K562 (cell line): ENCODE results near the gene MMP21. TPM values are rescaled to one million over a fixed set of nuclear protein-coding genes. Genes with fewer than 3 reads are reported as not detected.

ENCODE experiments used
- ATAC-seq: fragments of 200-7000 bp; cut with Tn5 transposase; 3 replicates; pipeline ENCODE4 v1.9.1; 2020; ENCODE audit warnings: moderate library complexity
- BruUV-seq: library from RNA; stranded (reverse); fragments of 400-500 nt; replicated peaks from 2 replicates; lab custom pipeline; 2021; lab: Mats Ljungman, UMichigan
- CTCF ChIA-PET: fragments of 300-600 bp; formaldehyde crosslinking; extraction: SDS; loops from one replicate; lab custom pipeline; 2021; ENCODE audit warnings: low intra/inter-chr PET ratio; lab: Yijun Ruan, JAX
- POLR2A ChIA-PET: fragments of 300-600, 350-650 bp; sonication (Branson Sonifier 250); formaldehyde crosslinking; extraction: SDS; loops from one replicate; lab custom pipeline; 2021; ENCODE audit warnings: antibody characterized with exemption, inconsistent platforms; lab: Yijun Ruan, JAX
- DNase-seq, 4 experiments: peaks; one replicate each; pipeline versions ENCODE4 v3.0.0 to v3.0.0-alpha.2; 2011 to 2018; ENCODE audit warnings: low spot score in 3 of 4, mixed read lengths in 3 of 4; ENCODE audit errors: extremely low read depth in 1 of 4
- FAIRE-seq: peaks from 2 replicates; lab custom pipeline; 2011; peaks lifted over from hg19 to GRCh38; lab: Jason Lieb, UNC
- H2AFZ ChIP-seq: 2 replicates; pipeline ENCODE4 v1.6.0; 2011; ENCODE audit warnings: low read depth, low read length, control low read depth, inconsistent platforms
- H3K27ac ChIP-seq: fragments of 200-600 bp; 3 replicates; pipeline ENCODE4 v1.8.0; 2011; ENCODE audit warnings: low read depth, mild to moderate bottlenecking, control low read depth, inconsistent platforms, low read length, moderate library complexity, mixed read lengths; ENCODE audit errors: extremely low read depth
- H3K27me3 ChIP-seq, 2 experiments: fragments of 300-600 bp in 1 of 2; 2 replicates in 1 of 2; 3 replicates in 1 of 2; pipeline versions ENCODE4 v1.6.0 to v1.8.0; 2011; ENCODE audit warnings: inconsistent platforms in 2 of 2, low read length in 2 of 2, mild to moderate bottlenecking in 1 of 2, mixed read lengths in 1 of 2, moderate library complexity in 1 of 2; ENCODE audit not compliant: control insufficient read depth in 2 of 2, insufficient read depth in 2 of 2
- H3K36me3 ChIP-seq: fragments of 300-600 bp; 3 replicates; pipeline ENCODE4 v1.8.0; 2011; ENCODE audit warnings: mild to moderate bottlenecking, low read length, inconsistent platforms; ENCODE audit not compliant: control insufficient read depth, insufficient read depth
- H3K4me1 ChIP-seq, 2 experiments: fragments of 200-600 bp in 1 of 2; replicated peaks in 1 of 2; 2 replicates in 1 of 2; 3 replicates in 1 of 2; pipeline versions ENCODE4 v1.5.1 to v1.8.0; 2011; ENCODE audit warnings: inconsistent platforms in 2 of 2, low read length in 2 of 2, mild to moderate bottlenecking in 1 of 2, mixed read lengths in 1 of 2, moderate library complexity in 1 of 2; ENCODE audit not compliant: control insufficient read depth in 2 of 2, insufficient read depth in 2 of 2
- H3K4me2 ChIP-seq: 2 replicates; pipeline ENCODE4 v1.6.1; 2011; ENCODE audit warnings: low read length, control low read depth, inconsistent platforms, mixed read lengths; ENCODE audit not compliant: insufficient read depth
- H3K4me3 ChIP-seq: fragments of 200-600 bp; sonication (generic), shearing (Covaris generic); 2 replicates; pipeline ENCODE4 v1.5.1; 2016; ENCODE audit warnings: control low read depth, inconsistent platforms
- H3K79me2 ChIP-seq: fragments of 200-600 bp; 3 replicates; pipeline ENCODE4 v1.8.0; 2011; ENCODE audit warnings: low read length, inconsistent platforms; ENCODE audit not compliant: control insufficient read depth, insufficient read depth
- H3K9ac ChIP-seq, 2 experiments: 2 replicates each; pipeline versions ENCODE4 v1.6.0 to v1.6.1; 2011; ENCODE audit warnings: low read depth in 2 of 2, low read length in 2 of 2, control low read depth in 1 of 2, inconsistent platforms in 1 of 2, mild to moderate bottlenecking in 1 of 2, mixed read lengths in 1 of 2; ENCODE audit not compliant: insufficient read depth in 1 of 2
- H3K9me1 ChIP-seq: one replicate; pipeline ENCODE4 v1.6.0; 2011; ENCODE audit warnings: inconsistent platforms, mild to moderate bottlenecking, low read length, moderate library complexity; ENCODE audit not compliant: control insufficient read depth, insufficient read depth
- H3K9me3 ChIP-seq: replicated peaks from 2 replicates; pipeline ENCODE4 v1.5.1; 2011; ENCODE audit warnings: low read depth, low read length, inconsistent platforms; ENCODE audit not compliant: control insufficient read depth, insufficient read depth
- H4K20me1 ChIP-seq: replicated peaks from 2 replicates; pipeline ENCODE4 v1.6.1; 2011; ENCODE audit warnings: low read length, inconsistent platforms, mixed read lengths; ENCODE audit not compliant: control insufficient read depth, insufficient read depth
- ARID4B ChIP-seq: sonication (generic); formaldehyde crosslinking; IDR thresholded peaks from 2 replicates; pipeline ENCODE4 v1.8.0; 2022; ENCODE audit warnings: mild to moderate bottlenecking, missing genetic modification reagents
- HDAC1 ChIP-seq, 2 experiments: fragments of 450-650 bp; IDR thresholded peaks; 2 replicates each; pipeline ENCODE4 v1.6.1; 2016 to 2017; ENCODE audit warnings: inconsistent platforms in 1 of 2, mild to moderate bottlenecking in 1 of 2, moderate library complexity in 1 of 2
- NR2C2 ChIP-seq, 2 experiments: fragments of 200-800 bp in 1 of 2; sonication (Bioruptor generic) in 1 of 2; sonication (generic) in 1 of 2; formaldehyde crosslinking in 1 of 2; IDR thresholded peaks; 2 replicates each; pipeline versions ENCODE4 v1.6.1 to v1.8.0; 2016 to 2022; ENCODE audit warnings: mild to moderate bottlenecking in 1 of 2, missing compliant biosample characterization in 1 of 2, missing genetic modification characterization in 1 of 2, missing genetic modification reagents in 1 of 2
- ZEB2 ChIP-seq: fragments of 450-650 bp; IDR thresholded peaks from 2 replicates; pipeline ENCODE4 v1.6.1; 2016
- ZNF512 ChIP-seq: IDR thresholded peaks from 2 replicates; pipeline ENCODE4 v1.6.1; 2016; ENCODE audit warnings: missing genetic modification characterization, missing compliant biosample characterization
- ZNF551 ChIP-seq: fragments of 250-450 bp; sonication (Bioruptor Pico); IDR thresholded peaks from 2 replicates; pipeline ENCODE4 v1.5.0; 2021; ENCODE audit warnings: mild to moderate bottlenecking, moderate library complexity
- WGBS: fragments of 100-300 bp; shearing (Covaris generic); methylation state at CpG from one replicate; pipeline ENCODE4 v1.1.6; 2016; ENCODE audit warnings: low coverage, mixed read lengths; ENCODE audit not compliant: insufficient coverage; ENCODE audit errors: missing lambda C conversion rate; 5-methylcytosine and 5-hydroxymethylcytosine counted together
- in situ Hi-C: fragments of 300-500 bp; cut with MboI; formaldehyde crosslinking; loops from 4 replicates; pipeline ENCODE4 v1.15.0; 2018; ENCODE audit warnings: inconsistent platforms, mixed read lengths
- intact Hi-C: fragments of 100-400 bp; cut with micrococcal nuclease; formaldehyde crosslinking; loops from 2 replicates; pipeline ENCODE4 v1.14.2; 2022
- polyA plus RNA-seq, 8 experiments: library from polyadenylated mRNA; depleted of rRNA in 4 of 8; stranded (reverse) in 5 of 8; unstranded in 3 of 8; fragments of >200 nt; fragmentation: Nextera tagmentation in 2 of 8; fragmentation: Illumina TruSeq in 1 of 8; extraction: Ambion mirVana in 2 of 8; extraction: Trizol in 1 of 8; gene quantifications; 2 replicates each; pipeline versions ENCODE4 v1.2.1 to v1.2.3, GENCODE V29; 2011 to 2014; ENCODE audit warnings: inconsistent platforms in 1 of 8, missing spikeins in 1 of 8
- total RNA-seq, 7 experiments: library from RNA; depleted of rRNA in 6 of 7; stranded (reverse); fragments of >200 nt in 6 of 7; fragmentation: Illumina TruSeq in 2 of 7; extraction: Trizol in 2 of 7; gene quantifications; 2 replicates each; pipeline versions ENCODE4 v1.2.1 to v1.2.3, GENCODE V29; 2011 to 2021; ENCODE audit warnings: low replicate concordance in 1 of 7
- TF ChIP-seq, protein P1 (sequence below): fragments of 450-650 bp; IDR thresholded peaks from one replicate; pipeline ENCODE4 v1.6.1; 2018; ENCODE audit warnings: mild to moderate bottlenecking, moderate library complexity; ENCODE audit not compliant: partially characterized antibody

Gene MMP21
- total and polyA plus RNA-seq, 9 of the 15 experiments (the other 6 are each of a cell fraction or from before 2014, with no cell fraction given), result not detected

DNA sequence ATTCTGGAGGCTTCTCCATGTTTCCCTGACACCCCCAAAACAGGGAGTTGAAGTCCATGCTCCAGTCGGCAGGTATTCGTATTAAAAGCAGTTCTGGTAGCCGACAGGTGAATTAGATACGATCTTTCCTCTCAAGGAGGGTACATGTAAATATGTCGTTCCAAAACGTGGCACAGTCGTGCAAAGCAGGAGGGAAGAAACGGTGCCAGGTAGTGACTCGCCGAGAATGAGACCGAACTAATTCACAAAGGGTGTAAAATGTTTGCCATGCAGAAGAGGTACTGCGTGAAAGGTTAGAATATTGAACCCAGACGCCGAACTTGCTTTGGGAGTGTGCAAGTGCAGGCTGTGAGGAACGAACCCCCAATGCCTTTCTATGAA lies 55.6 kb downstream of the MMP21 start:
- intact Hi-C loops, result loop anchor here (5.0 kb wide), 1 partner anchor 97 kb away; no protein-coding TSS in a partner anchor
- Histone ChIP-seq H3K4me3 (peak overlapping the region; percentile 99), H2AFZ (peak overlapping the region; percentile 89), H3K9me3 (no peaks in the 10 kb centered on the region), H3K9ac (peak overlapping the region; percentile 93 to 98), H3K4me2 (peak overlapping the region; percentile 95)
- TF ChIP-seq ZEB2, result 0 out of 2 replicates have a peak, but pooled peaks have one; percentile 4
- no peak for TF ChIP-seq ZNF551 (CRISPR knock-in tag)
- no peak for TF ChIP-seq NR2C2 (CRISPR knock-in tag; IDR thresholded peaks at IDR 0.05)
- 0 out of 2 replicates have a peak, but pooled peaks have one; percentile 7 for TF ChIP-seq NR2C2 (tag; IDR thresholded peaks at IDR 0.05)
- 0 out of 2 replicates have a peak, but pooled peaks have one; percentile 8 for TF ChIP-seq ARID4B
- TF ChIP-seq, protein P1, sequence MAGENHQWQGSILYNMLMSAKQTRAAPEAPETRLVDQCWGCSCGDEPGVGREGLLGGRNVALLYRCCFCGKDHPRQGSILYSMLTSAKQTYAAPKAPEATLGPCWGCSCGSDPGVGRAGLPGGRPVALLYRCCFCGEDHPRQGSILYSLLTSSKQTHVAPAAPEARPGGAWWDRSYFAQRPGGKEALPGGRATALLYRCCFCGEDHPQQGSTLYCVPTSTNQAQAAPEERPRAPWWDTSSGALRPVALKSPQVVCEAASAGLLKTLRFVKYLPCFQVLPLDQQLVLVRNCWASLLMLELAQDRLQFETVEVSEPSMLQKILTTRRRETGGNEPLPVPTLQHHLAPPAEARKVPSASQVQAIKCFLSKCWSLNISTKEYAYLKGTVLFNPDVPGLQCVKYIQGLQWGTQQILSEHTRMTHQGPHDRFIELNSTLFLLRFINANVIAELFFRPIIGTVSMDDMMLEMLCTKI, result no peak
- TF ChIP-seq HDAC1 (IDR thresholded peaks at IDR 0.05), result 0 out of 4 replicates have a peak, but pooled peaks of 1 of the 2 experiments have one; percentile 17
- TF ChIP-seq ZNF512, result no peak
- TF ChIP-seq, all 486 proteins: peak for 4
- WGBS, result 1% methylated on average over 10 of the region's 15 CpGs
- FAIRE-seq (no peak), ATAC-seq (no peak), DNase-seq (peak in 1 of 4 experiments; percentile 6)
- ChIA-PET POLR2A (interaction anchor here (1.0 to 1.3 kb wide), 2 partner anchors 9 to 12 kb away, joined by 4 to 6 read pairs; no protein-coding TSS in a partner anchor), CTCF (no interaction called here)
- Histone ChIP-seq H3K36me3 (peaks cover 40% of the 10 kb centered on the region), H3K79me2 (peaks cover 22% of the 10 kb centered on the region), H3K27ac (peak overlapping the region; percentile 78), H3K9me1 (no peaks in the 10 kb centered on the region), H3K27me3 (no peaks in the 10 kb centered on the region), H3K4me1 (peaks cover 5 to 6% of the 10 kb centered on the region in 2 experiments; a peak in 4 of 5 replicates), H4K20me1 (no peaks in the 10 kb centered on the region)
- TSS peak; percentile 47 for BruUV-seq
- in situ Hi-C loops, result no loop called here
